GM19099 (cell line): ENCODE data around the gene ODAD3.

Source experiments
- POLR2A ChIP-seq: IDR thresholded peaks from 3 replicates; pipeline ENCODE4 v1.6.1; 2011; ENCODE audit warnings: low read depth; ENCODE audit not compliant: insufficient read length; ENCODE audit errors: extremely low read depth

Gene ODAD3

GRCh38 chr19:11401808-11402543 is 32.9 kb downstream of the ODAD3 start:
- no peak for TF ChIP-seq POLR2A

- no peak for TF ChIP-seq POLR2A
These were observed 34.1 kb downstream of the ODAD3 start for GRCh38 chr19:11400798-11401197.

GRCh38 chr19:11399667-11400066 is 35.3 kb downstream of the ODAD3 start:
- TF ChIP-seq POLR2A, result no peak

GRCh38 chr19:11397089-11397610 is 37.8 kb downstream of the ODAD3 start:
- TF ChIP-seq POLR2A, result no peak

- no peak for TF ChIP-seq POLR2A
These were observed 43.8 kb downstream of the ODAD3 start for GRCh38 chr19:11390933-11391680.

GRCh38 chr19:11390359-11390758 is 44.6 kb downstream of the ODAD3 start:
- TF ChIP-seq POLR2A, result no peak

GRCh38 chr19:11387162-11388034 is 47.5 kb downstream of the ODAD3 start:
- no peak for TF ChIP-seq POLR2A

GRCh38 chr19:11384778-11385129 is 50.2 kb downstream of the ODAD3 start:
- no peak for TF ChIP-seq POLR2A

GRCh38 chr19:11383706-11384048 is 51.2 kb downstream of the ODAD3 start:
- no peak for TF ChIP-seq POLR2A

- no peak for TF ChIP-seq POLR2A
These were observed 51.8 kb downstream of the ODAD3 start for GRCh38 chr19:11382898-11383705.

GRCh38 chr19:11380653-11381537 is 54.0 kb downstream of the ODAD3 start:
- TF ChIP-seq POLR2A, result peak; percentile 86

- no peak for TF ChIP-seq POLR2A
These were observed 55.0 kb downstream of the ODAD3 start for GRCh38 chr19:11379857-11380350.
